Trophoblast cell (in vitro differentiated cells and primary cell): ENCODE measurements around the gene IL36G. TPM values are rescaled to one million over a fixed set of nuclear protein-coding genes. Genes with fewer than 3 reads are reported as not detected.
A peak's percentile ranks its signal among the peaks of the same experiment; 100 is the strongest.
"Not testable (repeated sequence)": the region's sequence is repeated elsewhere in the genome, so short reads cannot be mapped to it uniquely, and the experiment has no call there.

Experiments used
- DNase-seq, 2 donors: peaks; one replicate each; pipeline ENCODE4 v3.0.0-alpha.2; 2016
- H2AFZ ChIP-seq: 2 replicates; pipeline ENCODE4 v1.6.1; 2013; ENCODE audit warnings: low read length, moderate library complexity, mild to moderate bottlenecking; ENCODE audit not compliant: insufficient read depth, poor library complexity
- H2AK5ac ChIP-seq: 2 replicates; pipeline ENCODE4 v1.6.1; 2013; ENCODE audit warnings: mild to moderate bottlenecking, low read length
- H2BK120ac ChIP-seq: 2 replicates; pipeline ENCODE4 v1.6.1; 2013; ENCODE audit warnings: low read length, mild to moderate bottlenecking, moderate library complexity; ENCODE audit not compliant: insufficient read depth, poor library complexity
- H2BK12ac ChIP-seq: 2 replicates; pipeline ENCODE4 v1.6.1; 2013; ENCODE audit warnings: mild to moderate bottlenecking, low read length, moderate library complexity
- H2BK5ac ChIP-seq: 2 replicates; pipeline ENCODE4 v1.6.1; 2013; ENCODE audit warnings: low read length, low read depth, moderate library complexity, mild to moderate bottlenecking; ENCODE audit not compliant: poor library complexity
- H3K14ac ChIP-seq: 2 replicates; pipeline ENCODE4 v1.6.1; 2013; ENCODE audit warnings: mild to moderate bottlenecking, low read length
- H3K18ac ChIP-seq: 2 replicates; pipeline ENCODE4 v1.6.1; 2013; ENCODE audit warnings: mild to moderate bottlenecking, low read length
- H3K23ac ChIP-seq: 2 replicates; pipeline ENCODE4 v1.6.1; 2013; ENCODE audit warnings: low read length
- H3K27ac ChIP-seq: 2 replicates; pipeline ENCODE4 v1.5.1; 2013; ENCODE audit warnings: low read depth, mild to moderate bottlenecking, inconsistent platforms, low read length, moderate library complexity
- H3K27me3 ChIP-seq: 2 replicates; pipeline ENCODE4 v1.6.1; 2013; ENCODE audit warnings: inconsistent platforms, mild to moderate bottlenecking, low read length, moderate library complexity; ENCODE audit not compliant: insufficient read depth
- H3K36me3 ChIP-seq, 2 experiments: 1 replicate in 1 of 2; 2 replicates in 1 of 2; pipeline ENCODE4 v1.6.1; 2013; ENCODE audit warnings: low read length in 2 of 2, mild to moderate bottlenecking in 2 of 2, moderate library complexity in 1 of 2; ENCODE audit not compliant: insufficient read depth in 2 of 2, control insufficient read depth in 1 of 2
- H3K4ac ChIP-seq: 2 replicates; pipeline ENCODE4 v1.6.1; 2013; ENCODE audit warnings: low read depth, mild to moderate bottlenecking, low read length, moderate library complexity
- H3K4me1 ChIP-seq, 2 experiments: 1 replicate in 1 of 2; 2 replicates in 1 of 2; pipeline ENCODE4 v1.6.1; 2013; ENCODE audit warnings: low read length in 2 of 2, mild to moderate bottlenecking in 2 of 2, moderate library complexity in 1 of 2; ENCODE audit not compliant: insufficient read depth in 2 of 2, control insufficient read depth in 1 of 2
- H3K4me2 ChIP-seq: 2 replicates; pipeline ENCODE4 v1.6.1; 2013; ENCODE audit warnings: inconsistent platforms, mild to moderate bottlenecking, low read length, moderate library complexity
- H3K4me3 ChIP-seq: 2 replicates; pipeline ENCODE4 v1.5.1; 2013; ENCODE audit warnings: mild to moderate bottlenecking, low read depth, low read length, inconsistent platforms
- H3K79me1 ChIP-seq: one replicate; pipeline ENCODE4 v1.6.1; 2013; ENCODE audit warnings: low read length
- H3K79me2 ChIP-seq: 2 replicates; pipeline ENCODE4 v1.6.1; 2013; ENCODE audit warnings: low read length, mild to moderate bottlenecking; ENCODE audit not compliant: control insufficient read depth, insufficient read depth, poor library complexity
- H3K9ac ChIP-seq: 2 replicates; pipeline ENCODE4 v1.6.1; 2013; ENCODE audit warnings: mild to moderate bottlenecking, low read length
- H3K9me3 ChIP-seq: 2 replicates; pipeline ENCODE4 v1.6.1; 2013; ENCODE audit warnings: low read depth, mild to moderate bottlenecking, control low read depth, inconsistent platforms, low read length; ENCODE audit not compliant: insufficient read depth
- H4K12ac ChIP-seq: 2 replicates; pipeline ENCODE4 v1.6.1; 2013; ENCODE audit warnings: low read depth, mild to moderate bottlenecking, low read length, moderate library complexity
- H4K8ac ChIP-seq: 2 replicates; pipeline ENCODE4 v1.6.1; 2013; ENCODE audit warnings: low read depth, mild to moderate bottlenecking, low read length, moderate library complexity
- H4K91ac ChIP-seq: one replicate; pipeline ENCODE4 v1.6.1; 2013; ENCODE audit warnings: low read depth, mild to moderate bottlenecking, low read length, moderate library complexity
- WGBS: extraction: QIAGEN DNeasy Blood & Tissue Kit; methylation state at CpG from one replicate; pipeline ENCODE4 v1.1.7; 2013; ENCODE audit warnings: missing lambda C conversion rate; ENCODE audit not compliant: insufficient read length, insufficient coverage; ENCODE audit errors: extremely low coverage; 5-methylcytosine and 5-hydroxymethylcytosine counted together
- polyA plus RNA-seq: library from polyadenylated mRNA; stranded (reverse); fragments of 200-250 nt; gene quantifications from 2 replicates; pipeline ENCODE4 v1.2.3, GENCODE V29; 2013

IL36G gene
- 0.05 TPM in 1 of 2 replicates, not detected in the other for polyA plus RNA-seq

DNA sequence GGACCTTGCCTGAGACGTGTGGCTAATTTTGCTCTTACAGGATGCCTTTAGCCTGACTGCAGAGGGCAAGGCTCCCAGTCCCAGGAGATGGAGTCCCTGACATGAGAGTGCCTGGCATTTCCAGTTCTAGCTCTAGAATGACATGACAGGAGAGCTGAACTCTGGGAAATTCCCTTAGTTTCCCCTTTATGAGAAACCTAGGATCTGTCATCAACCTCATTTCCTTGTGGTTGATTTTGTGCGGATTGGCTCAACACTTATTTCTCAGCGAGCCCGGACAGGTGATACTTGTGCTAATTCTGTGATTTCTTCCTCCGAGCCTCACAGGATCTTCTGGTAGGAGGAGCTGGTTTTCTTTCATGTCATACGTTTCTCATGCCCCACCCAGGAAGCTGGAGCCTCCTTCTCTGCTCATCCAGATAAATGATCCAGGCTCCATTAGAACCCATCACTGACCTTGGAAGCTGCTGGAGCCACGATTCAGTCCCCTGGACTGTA is at the start of gene IL36G:
TSS of gene IL36G (plus strand) at position 448 of the 498 bp plus-strand sequence. CDS start 633 bp downstream, outside the sequence.
- Histone ChIP-seq H3K14ac (no peak within 1 kb of the TSS), H2BK5ac (no peak within 1 kb of the TSS), H3K9me3 (peaks cover 4% of the 10 kb centered on the region), H3K4me3 (no peak within 1 kb of the TSS), H3K4ac (no peak within 1 kb of the TSS), H3K27ac (no peak within 1 kb of the TSS), H3K18ac (no peak within 1 kb of the TSS), H3K4me1 (no peaks in the 10 kb centered on the region), H3K4me2 (no peak within 1 kb of the TSS), H3K36me3 (no peaks in the 10 kb centered on the region), H2AK5ac (no peak within 1 kb of the TSS), H3K9ac (no peak within 1 kb of the TSS), H3K27me3 (no peaks in the 10 kb centered on the region), H4K12ac (no peak within 1 kb of the TSS), H3K79me1 (no peaks in the 10 kb centered on the region), H4K8ac (no peak within 1 kb of the TSS), H2BK120ac (no peak within 1 kb of the TSS), H2AFZ (no peak within 1 kb of the TSS), H4K91ac (no peak within 1 kb of the TSS), H3K23ac (no peak within 1 kb of the TSS), H3K79me2 (no peaks in the 10 kb centered on the region), H2BK12ac (no peak within 1 kb of the TSS)
- WGBS: no CpG with 5 or more reads among the region's 7 CpGs
- DNase-seq: no peak

DNA sequence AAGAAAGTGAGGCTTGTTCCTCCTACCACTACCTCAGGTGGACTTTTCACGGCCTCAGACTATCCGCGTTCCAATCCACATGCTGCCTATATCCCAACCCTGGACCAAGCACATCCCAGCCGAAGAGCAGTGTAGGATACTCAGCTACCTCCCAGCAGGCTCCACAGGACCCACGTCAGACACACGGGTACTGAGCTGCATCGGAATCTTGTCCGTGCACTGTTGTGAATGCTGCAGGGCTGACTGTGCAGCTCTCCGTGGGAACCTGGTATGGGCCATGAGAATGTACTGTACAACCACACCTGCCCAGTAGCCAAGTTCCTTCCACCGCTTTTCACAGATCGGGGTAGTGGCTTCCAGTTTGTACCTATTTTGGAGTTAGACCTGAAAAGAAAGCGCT is 44.5 kb upstream of the IL36G start:
- Histone ChIP-seq H4K8ac (no peak overlapping the region), H3K79me1 (no peaks in the 10 kb centered on the region), H3K9ac (no peak overlapping the region), H3K36me3 (no peaks in the 10 kb centered on the region), H2BK12ac (no peak overlapping the region), H3K79me2 (no peaks in the 10 kb centered on the region), H3K14ac (no peak overlapping the region), H3K4me2 (no peak overlapping the region), H2BK120ac (no peak overlapping the region), H4K91ac (no peak overlapping the region), H3K27ac (no peak overlapping the region), H2AFZ (no peak overlapping the region), H3K27me3 (no peaks in the 10 kb centered on the region), H3K4me3 (no peak overlapping the region), H3K4ac (no peak overlapping the region), H2BK5ac (no peak overlapping the region), H3K9me3 (no peaks in the 10 kb centered on the region), H2AK5ac (no peak overlapping the region), H3K18ac (no peak overlapping the region), H3K23ac (no peak overlapping the region), H3K4me1 (no peaks in the 10 kb centered on the region), H4K12ac (no peak overlapping the region)
- peak; percentile 90 to 92 for DNase-seq
- no CpG with 5 or more reads among the region's 12 CpGs for WGBS

DNA sequence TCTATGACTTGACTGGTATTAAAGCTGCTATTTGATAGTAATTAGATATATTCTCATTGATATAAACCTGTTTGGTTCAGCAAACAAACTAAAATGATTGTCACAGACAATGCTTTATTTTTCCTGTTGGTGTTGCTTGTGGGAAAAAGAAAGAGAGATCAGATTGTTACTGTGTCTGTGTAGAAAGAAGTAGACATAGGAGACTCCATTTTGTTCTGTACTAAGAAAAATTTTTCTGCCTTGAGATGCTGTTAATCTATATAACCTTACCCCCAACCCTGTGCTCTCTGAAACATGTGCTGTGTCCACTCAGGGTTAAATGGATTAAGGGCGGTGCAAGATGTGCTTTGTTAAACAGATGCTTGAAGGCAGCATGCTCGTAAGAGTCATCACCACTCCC is 43.7 kb upstream of the IL36G start:
- not testable (repeated sequence) for H4K91ac ChIP-seq, H3K79me2 ChIP-seq, H3K27ac ChIP-seq, H2BK120ac ChIP-seq, H3K18ac ChIP-seq, H2BK12ac ChIP-seq, H3K23ac ChIP-seq, H3K14ac ChIP-seq, H3K4me1 ChIP-seq, H4K8ac ChIP-seq, H3K4ac ChIP-seq, H3K4me3 ChIP-seq, H3K27me3 ChIP-seq, H3K36me3 ChIP-seq, H4K12ac ChIP-seq, H3K9me3 ChIP-seq, H3K9ac ChIP-seq, H3K79me1 ChIP-seq, H3K4me2 ChIP-seq, H2BK5ac ChIP-seq, H2AFZ ChIP-seq, DNase-seq, H2AK5ac ChIP-seq
- no CpG with 5 or more reads among the region's 2 CpGs for WGBS

DNA sequence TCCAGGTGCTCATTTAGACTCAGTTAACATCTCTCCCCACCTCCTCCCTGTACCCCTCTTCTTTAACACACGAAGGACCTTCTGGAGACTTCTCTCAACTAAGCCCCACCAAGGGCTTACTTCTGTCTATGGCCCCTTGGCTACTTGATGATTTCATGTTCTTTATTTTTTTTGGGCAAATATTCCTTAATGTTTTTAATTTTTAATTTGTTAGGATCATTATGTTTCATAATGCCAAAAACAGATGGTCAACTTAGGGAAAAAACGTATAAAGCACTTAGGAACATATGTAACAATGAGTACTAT is 40.9 kb upstream of the IL36G start:
- WGBS: no CpG with 5 or more reads among the region's 2 CpGs
- Histone ChIP-seq H3K79me1 (no peaks in the 10 kb centered on the region), H2BK12ac (no peak overlapping the region), H3K23ac (no peak overlapping the region), H2BK120ac (no peak overlapping the region), H3K14ac (no peak overlapping the region), H4K8ac (no peak overlapping the region), H2AK5ac (no peak overlapping the region), H3K27ac (no peak overlapping the region), H3K9ac (no peak overlapping the region), H3K18ac (no peak overlapping the region), H3K9me3 (no peaks in the 10 kb centered on the region), H3K4me3 (no peak overlapping the region), H4K91ac (no peak overlapping the region), H3K36me3 (no peaks in the 10 kb centered on the region), H2BK5ac (no peak overlapping the region), H4K12ac (no peak overlapping the region), H3K4me1 (no peaks in the 10 kb centered on the region), H3K79me2 (no peaks in the 10 kb centered on the region), H3K4me2 (no peak overlapping the region), H2AFZ (no peak overlapping the region), H3K4ac (no peak overlapping the region), H3K27me3 (no peaks in the 10 kb centered on the region)
- DNase-seq: no peak
